H9 (cell line): ENCODE results near the gene GSTM1. TPM values are rescaled to one million over a fixed set of nuclear protein-coding genes. Genes with fewer than 3 reads are reported as not detected.

Source experiments
- DNase-seq: peaks from one replicate; pipeline ENCODE4 v3.0.0-alpha.2; 2017
- H2AFZ ChIP-seq: one replicate; pipeline ENCODE4 v1.6.1; 2013; ENCODE audit warnings: mild to moderate bottlenecking, low read length, control low read depth, moderate library complexity
- H2AK5ac ChIP-seq: 2 replicates; pipeline ENCODE4 v1.6.1; 2013; ENCODE audit warnings: low read length, control low read depth, mixed read lengths; ENCODE audit not compliant: insufficient read length
- H2BK120ac ChIP-seq: one replicate; pipeline ENCODE4 v1.6.1; 2013; ENCODE audit warnings: low read depth, mild to moderate bottlenecking, low read length, control low read depth, inconsistent platforms; ENCODE audit not compliant: poor library complexity, severe bottlenecking
- H2BK12ac ChIP-seq: 2 replicates; pipeline ENCODE4 v1.6.1; 2013; ENCODE audit warnings: low read length, control low read depth, mixed read lengths, low read depth; ENCODE audit not compliant: insufficient read length
- H2BK15ac ChIP-seq: 2 replicates; pipeline ENCODE4 v1.6.1; 2013; ENCODE audit warnings: low read depth, low read length, control low read depth
- H2BK20ac ChIP-seq: one replicate; pipeline ENCODE4 v1.6.1; 2013; ENCODE audit warnings: low read depth, mild to moderate bottlenecking, low read length, control low read depth, inconsistent platforms; ENCODE audit not compliant: poor library complexity, severe bottlenecking
- H2BK5ac ChIP-seq: 2 replicates; pipeline ENCODE4 v1.6.1; 2013; ENCODE audit warnings: low read length, control low read depth, mixed read lengths; ENCODE audit not compliant: insufficient read length
- H3K14ac ChIP-seq: 2 replicates; pipeline ENCODE4 v1.6.1; 2013; ENCODE audit warnings: low read length, control low read depth; ENCODE audit not compliant: insufficient read depth
- H3K18ac ChIP-seq: 2 replicates; pipeline ENCODE4 v1.6.1; 2013; ENCODE audit warnings: low read depth, mild to moderate bottlenecking, mixed read lengths, low read length, control low read depth; ENCODE audit not compliant: insufficient read length
- H3K23ac ChIP-seq: 2 replicates; pipeline ENCODE4 v1.6.1; 2013; ENCODE audit warnings: low read length, control low read depth, mixed read lengths, low read depth; ENCODE audit not compliant: insufficient read length
- H3K23me2 ChIP-seq: 2 replicates; pipeline ENCODE4 v1.6.1; 2013; ENCODE audit warnings: low read depth, mild to moderate bottlenecking, mixed read lengths, low read length, control low read depth; ENCODE audit not compliant: insufficient read length, poor library complexity, severe bottlenecking
- H3K27ac ChIP-seq: 2 replicates; pipeline ENCODE4 v1.5.1; 2013; ENCODE audit warnings: low read length, control low read depth, mixed read lengths, low read depth; ENCODE audit not compliant: insufficient read length
- H3K27me3 ChIP-seq: 2 replicates; pipeline ENCODE4 v1.6.1; 2013; ENCODE audit warnings: low read length, control low read depth, inconsistent platforms; ENCODE audit not compliant: insufficient read depth
- H3K4ac ChIP-seq: 2 replicates; pipeline ENCODE4 v1.6.1; 2013; ENCODE audit warnings: low read depth, mild to moderate bottlenecking, control low read depth, inconsistent platforms, low read length, moderate library complexity
- H3K4me1 ChIP-seq: 2 replicates; pipeline ENCODE4 v1.6.1; 2013; ENCODE audit warnings: low read length, control low read depth, inconsistent platforms; ENCODE audit not compliant: insufficient read depth
- H3K4me2 ChIP-seq: 2 replicates; pipeline ENCODE4 v1.6.1; 2013; ENCODE audit warnings: low read length, control low read depth, mixed read lengths; ENCODE audit not compliant: insufficient read length, insufficient read depth
- H3K56ac ChIP-seq: 2 replicates; pipeline ENCODE4 v1.6.1; 2013; ENCODE audit warnings: low read depth, mild to moderate bottlenecking, mixed read lengths, low read length, control low read depth; ENCODE audit not compliant: insufficient read length
- H3K79me1 ChIP-seq: 2 replicates; pipeline ENCODE4 v1.6.1; 2013; ENCODE audit warnings: low read depth, mild to moderate bottlenecking, moderate library complexity, low read length, control low read depth, inconsistent platforms; ENCODE audit not compliant: insufficient read depth, poor library complexity, severe bottlenecking
- H3K79me2 ChIP-seq: 2 replicates; pipeline ENCODE4 v1.6.1; 2013; ENCODE audit warnings: low read length, control low read depth, inconsistent platforms; ENCODE audit not compliant: insufficient read depth
- H3K9ac ChIP-seq: 2 replicates; pipeline ENCODE4 v1.6.1; 2013; ENCODE audit warnings: low read length, control low read depth, mixed read lengths; ENCODE audit not compliant: insufficient read length; ENCODE audit errors: extremely low read depth
- H3K9me3 ChIP-seq: one replicate; pipeline ENCODE4 v1.6.1; 2013; ENCODE audit warnings: low read depth, low read length, inconsistent platforms; ENCODE audit not compliant: control insufficient read depth
- H3T11ph ChIP-seq: one replicate; pipeline ENCODE4 v1.6.1; 2013; ENCODE audit warnings: mild to moderate bottlenecking, low read length, control low read depth, inconsistent platforms
- H4K20me1 ChIP-seq: one replicate; pipeline ENCODE4 v1.6.1; 2013; ENCODE audit not compliant: control insufficient read depth, insufficient read length, insufficient read depth
- H4K5ac ChIP-seq: 2 replicates; pipeline ENCODE4 v1.6.1; 2013; ENCODE audit warnings: low read depth, mild to moderate bottlenecking, mixed read lengths, low read length, control low read depth; ENCODE audit not compliant: insufficient read length
- H4K8ac ChIP-seq: replicated peaks from 2 replicates; pipeline ENCODE4 v1.6.1; 2013; ENCODE audit warnings: low read length, control low read depth, mixed read lengths, low read depth; ENCODE audit not compliant: insufficient read length
- H4K91ac ChIP-seq: 2 replicates; pipeline ENCODE4 v1.6.1; 2013; ENCODE audit warnings: low read depth, mild to moderate bottlenecking, moderate library complexity, mixed read lengths, low read length, control low read depth; ENCODE audit not compliant: insufficient read length
- H3K27ac Mint-ChIP-seq, 3 experiments: 2 replicates in 2 of 3; 3 replicates in 1 of 3; pipeline ENCODE4 v1.8.0; 2020 to 2021; ENCODE audit warnings: mixed read lengths in 3 of 3, mild to moderate bottlenecking in 1 of 3, moderate library complexity in 1 of 3
- H3K27me3 Mint-ChIP-seq: 2 replicates; pipeline ENCODE4 v1.8.0; 2021; ENCODE audit warnings: low read depth, mild to moderate bottlenecking, moderate library complexity, mixed read lengths
- H3K36me3 Mint-ChIP-seq, 3 experiments: 2 replicates in 2 of 3; 3 replicates in 1 of 3; pipeline ENCODE4 v1.8.0; 2020 to 2021; ENCODE audit warnings: low read depth in 3 of 3, mixed read lengths in 3 of 3; ENCODE audit not compliant: insufficient read depth in 1 of 3
- H3K4me1 Mint-ChIP-seq, 2 experiments: 2 replicates each; pipeline ENCODE4 v1.8.0; 2020; ENCODE audit warnings: mixed read lengths in 2 of 2
- H3K4me3 Mint-ChIP-seq, 2 experiments: 2 replicates in 1 of 2; 3 replicates in 1 of 2; pipeline ENCODE4 v1.8.0; 2020 to 2021; ENCODE audit warnings: mild to moderate bottlenecking in 2 of 2, mixed read lengths in 2 of 2, moderate library complexity in 1 of 2
- H3K9me3 Mint-ChIP-seq, 2 experiments: 2 replicates in 1 of 2; 3 replicates in 1 of 2; pipeline ENCODE4 v1.8.0; 2020; ENCODE audit warnings: mild to moderate bottlenecking in 2 of 2, mixed read lengths in 2 of 2, moderate library complexity in 1 of 2
- WGBS: extraction: QIAGEN DNeasy Blood & Tissue Kit; methylation state at CpG from one replicate; pipeline ENCODE4 v1.1.7; 2013; ENCODE audit warnings: missing lambda C conversion rate, low lambda C conversion rate, mixed read lengths; ENCODE audit not compliant: insufficient read length; ENCODE audit errors: extremely low coverage; 5-methylcytosine and 5-hydroxymethylcytosine counted together
- total RNA-seq: library from RNA; stranded (reverse); gene quantifications from 2 replicates; pipeline ENCODE4 v1.2.1, GENCODE V29; 2021
- TF ChIP-seq, protein P1 (sequence below): fragments of 200-600 bp; sonication (generic); conservative IDR thresholded peaks from 3 replicates; pipeline ENCODE4 v1.8.0; 2021; ENCODE audit warnings: antibody characterized with exemption, mild to moderate bottlenecking

Gene GSTM1
- total RNA-seq, 1 experiment from 2014 or later, result 19.5 TPM

DNA sequence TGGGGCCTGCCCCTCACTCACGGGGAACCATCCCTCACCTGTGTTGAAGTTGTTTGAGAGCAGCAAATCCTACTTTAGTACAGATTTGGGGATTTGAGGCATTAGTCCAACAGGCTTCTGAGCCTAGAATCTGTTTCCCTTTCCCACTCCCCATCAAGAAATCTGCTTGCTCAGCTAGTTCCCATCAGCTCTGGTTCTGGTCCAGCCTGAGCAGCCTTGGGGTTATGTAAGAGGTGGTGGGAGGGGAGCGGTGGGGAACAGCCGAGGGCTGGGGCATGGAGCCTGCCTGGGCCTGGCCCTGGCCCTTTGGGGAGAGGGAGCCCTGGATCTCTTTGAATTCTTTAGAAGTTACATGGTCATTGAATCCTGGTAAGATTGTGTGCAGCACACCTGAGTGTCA lies 28.5 kb downstream of the GSTM1 start:
- Histone ChIP-seq H3K18ac (no peak overlapping the region), H3K9ac (no peak overlapping the region), H2BK5ac (no peak overlapping the region), H3K23ac (no peak overlapping the region), H3K9me3 (no peaks in the 10 kb centered on the region), H2BK12ac (no peak overlapping the region), H3K4me1 (no peaks in the 10 kb centered on the region), H3K56ac (no peak overlapping the region), H4K8ac (no peak overlapping the region), H3K23me2 (no peaks in the 10 kb centered on the region), H2AFZ (no peak overlapping the region), H2BK15ac (no peak overlapping the region), H3K79me2 (no peaks in the 10 kb centered on the region), H2AK5ac (no peak overlapping the region), H4K91ac (no peak overlapping the region), H3K27me3 (no peaks in the 10 kb centered on the region; the same call in 1 of the 2 replicates), H3K4me2 (no peak overlapping the region), H4K20me1 (no peaks in the 10 kb centered on the region), H3K79me1 (no peaks in the 10 kb centered on the region), H2BK20ac (no peak overlapping the region), H2BK120ac (no peak overlapping the region), H3K4ac (no peak overlapping the region), H3K27ac (no peak overlapping the region), H3T11ph (no peak overlapping the region), H4K5ac (no peak overlapping the region), H3K14ac (no peak overlapping the region)
- peaks cover 9% of the 10 kb centered on the region for H3K27me3 Mint-ChIP-seq
- no peaks in the 10 kb centered on the region; a peak in 1 of 4 replicates for H3K4me1 Mint-ChIP-seq
- H3K36me3 Mint-ChIP-seq, result no peaks in the 10 kb centered on the region
- H3K4me3 Mint-ChIP-seq, result no peak overlapping the region
- H3K27ac Mint-ChIP-seq, result no peak overlapping the region; a peak in 1 of 7 replicates
- TF ChIP-seq, protein P1, sequence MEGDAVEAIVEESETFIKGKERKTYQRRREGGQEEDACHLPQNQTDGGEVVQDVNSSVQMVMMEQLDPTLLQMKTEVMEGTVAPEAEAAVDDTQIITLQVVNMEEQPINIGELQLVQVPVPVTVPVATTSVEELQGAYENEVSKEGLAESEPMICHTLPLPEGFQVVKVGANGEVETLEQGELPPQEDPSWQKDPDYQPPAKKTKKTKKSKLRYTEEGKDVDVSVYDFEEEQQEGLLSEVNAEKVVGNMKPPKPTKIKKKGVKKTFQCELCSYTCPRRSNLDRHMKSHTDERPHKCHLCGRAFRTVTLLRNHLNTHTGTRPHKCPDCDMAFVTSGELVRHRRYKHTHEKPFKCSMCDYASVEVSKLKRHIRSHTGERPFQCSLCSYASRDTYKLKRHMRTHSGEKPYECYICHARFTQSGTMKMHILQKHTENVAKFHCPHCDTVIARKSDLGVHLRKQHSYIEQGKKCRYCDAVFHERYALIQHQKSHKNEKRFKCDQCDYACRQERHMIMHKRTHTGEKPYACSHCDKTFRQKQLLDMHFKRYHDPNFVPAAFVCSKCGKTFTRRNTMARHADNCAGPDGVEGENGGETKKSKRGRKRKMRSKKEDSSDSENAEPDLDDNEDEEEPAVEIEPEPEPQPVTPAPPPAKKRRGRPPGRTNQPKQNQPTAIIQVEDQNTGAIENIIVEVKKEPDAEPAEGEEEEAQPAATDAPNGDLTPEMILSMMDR, result no peak
- no peaks in the 10 kb centered on the region; a peak in 1 of 5 replicates for H3K9me3 Mint-ChIP-seq
- no peak for DNase-seq
- no CpG with 5 or more reads among the region's 3 CpGs for WGBS
